Forelimb muscle (tissue), 1 donor: ENCODE results near the gene ENHO. TPM values are rescaled to one million over a fixed set of nuclear protein-coding genes. Genes with fewer than 3 reads are reported as not detected.

ENCODE experiments used
- DNase-seq: peaks from one replicate; pipeline ENCODE4 v3.0.0-alpha.2; 2013; ENCODE audit warnings: low read depth
- polyA plus RNA-seq: library from polyadenylated mRNA; unstranded; fragments of 120-200 nt; gene quantifications from one replicate; pipeline ENCODE4 v1.2.1, GENCODE V29; 2013; ENCODE audit not compliant: insufficient read length

Gene ENHO
- polyA plus RNA-seq, 1 donor, result 3.4 TPM

GRCh38 chr9:34524349-34524748 lies 1.6 kb upstream of the ENHO start:
- DNase-seq, result no peak

GRCh38 chr9:34522091-34522887 lies 501 bp downstream of the ENHO start:
- DNase-seq, result no peak

GRCh38 chr9:34521406-34522045 lies 1.3 kb downstream of the ENHO start:
- no peak for DNase-seq

- no peak for DNase-seq
Measured at GRCh38 chr9:34520505-34521385, 2.0 kb downstream of the ENHO start.

- no peak for DNase-seq
Measured at GRCh38 chr9:34520096-34520495, 2.7 kb downstream of the ENHO start.

GRCh38 chr9:34519321-34520020 lies 3.3 kb downstream of the ENHO start:
- DNase-seq, result no peak

GRCh38 chr9:34518896-34519295 lies 3.9 kb downstream of the ENHO start:
- DNase-seq, result no peak

- DNase-seq, result no peak
Measured at GRCh38 chr9:34518110-34518616, 4.6 kb downstream of the ENHO start.

- no peak for DNase-seq
Measured at GRCh38 chr9:34517185-34517584, 5.6 kb downstream of the ENHO start.

GRCh38 chr9:34515959-34516358 lies 6.8 kb downstream of the ENHO start:
- DNase-seq, result no peak

GRCh38 chr9:34514816-34515215 lies 8.0 kb downstream of the ENHO start:
- DNase-seq, result no peak

- no peak for DNase-seq
Measured at GRCh38 chr9:34514401-34514800, 8.4 kb downstream of the ENHO start.

- no peak for DNase-seq
Measured at GRCh38 chr9:34513567-34514214, 9.1 kb downstream of the ENHO start.

- no peak for DNase-seq
Measured at GRCh38 chr9:34512131-34513078, 10.4 kb downstream of the ENHO start.

- DNase-seq, result no peak
Measured at GRCh38 chr9:34510497-34511468, 12.0 kb downstream of the ENHO start.

- no peak for DNase-seq
Measured at GRCh38 chr9:34508951-34509350, 13.8 kb downstream of the ENHO start.

- DNase-seq, result no peak
Measured at GRCh38 chr9:34508463-34508862, 14.3 kb downstream of the ENHO start.

- no peak for DNase-seq
Measured at GRCh38 chr9:34507966-34508365, 14.8 kb downstream of the ENHO start.

GRCh38 chr9:34507556-34507955 lies 15.2 kb downstream of the ENHO start:
- no peak for DNase-seq
